NT2/D1 (cell line): Measurements from ENCODE around the gene OTOG.

Experiments
- YY1 ChIP-seq: IDR thresholded peaks from 2 replicates; pipeline ENCODE4 v1.6.1; 2011; ENCODE audit not compliant: insufficient read length, insufficient read depth
- ZNF274 ChIP-seq: IDR thresholded peaks from 2 replicates; pipeline ENCODE4 v1.6.1; 2011; ENCODE audit warnings: mild to moderate bottlenecking, low read depth, low read length

DNA sequence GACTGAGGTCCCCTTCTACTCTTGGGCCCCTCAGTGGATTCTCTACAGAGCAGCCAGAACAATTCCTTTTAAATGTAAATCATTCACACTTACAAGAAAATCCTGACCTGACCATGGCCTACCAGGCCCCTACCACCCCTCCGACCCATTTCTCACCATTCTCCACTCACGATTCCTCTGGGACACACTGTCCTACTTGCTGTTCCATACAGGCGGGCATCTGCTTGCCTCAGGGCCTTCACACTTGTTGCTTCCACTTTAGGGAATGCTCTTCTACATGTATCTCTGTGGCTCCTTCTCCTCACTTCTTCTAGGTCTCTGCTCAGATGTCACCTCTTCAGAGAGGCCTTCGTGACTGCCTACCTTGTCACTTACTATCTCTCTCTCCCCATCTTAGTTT is 6.3 kb upstream of the OTOG start:
- TF ChIP-seq YY1 (no peak), ZNF274 (no peak)
